Mucosa of rectum (tissue), 2 donors: ENCODE measurements around the gene ARID5B.

ENCODE experiments used
- H3K27ac ChIP-seq, 2 donors: one replicate each; pipeline ENCODE4 v1.7.0; 2013; ENCODE audit warnings: inconsistent platforms in 2 of 2, low read depth in 2 of 2, low read length in 2 of 2
- H3K27me3 ChIP-seq, 2 donors: one replicate each; pipeline ENCODE4 v1.7.0; 2013; ENCODE audit warnings: low read length in 2 of 2; ENCODE audit not compliant: control insufficient read depth in 2 of 2, insufficient read depth in 2 of 2
- H3K36me3 ChIP-seq, 2 donors: one replicate each; pipeline ENCODE4 v1.7.0; 2013; ENCODE audit warnings: low read length in 2 of 2; ENCODE audit not compliant: control insufficient read depth in 2 of 2, insufficient read depth in 2 of 2
- H3K4me1 ChIP-seq, 2 donors: one replicate each; pipeline ENCODE4 v1.7.0; 2013; ENCODE audit warnings: low read length in 2 of 2, mild to moderate bottlenecking in 1 of 2; ENCODE audit not compliant: control insufficient read depth in 2 of 2, insufficient read depth in 2 of 2
- H3K4me3 ChIP-seq, 2 donors: one replicate each; pipeline ENCODE4 v1.7.0; 2013; ENCODE audit warnings: low read length in 2 of 2
- H3K9ac ChIP-seq, 2 donors: one replicate each; pipeline ENCODE4 v1.7.0; 2013; ENCODE audit warnings: low read length in 2 of 2, low read depth in 1 of 2, mild to moderate bottlenecking in 1 of 2
- H3K9me3 ChIP-seq, 2 donors: one replicate each; pipeline ENCODE4 v1.7.0; 2013; ENCODE audit warnings: low read length in 2 of 2; ENCODE audit not compliant: control insufficient read depth in 2 of 2
- donor health status: healthy.
- donor health status: Normal muscosa, but diverticular disease.

ARID5B gene

DNA sequence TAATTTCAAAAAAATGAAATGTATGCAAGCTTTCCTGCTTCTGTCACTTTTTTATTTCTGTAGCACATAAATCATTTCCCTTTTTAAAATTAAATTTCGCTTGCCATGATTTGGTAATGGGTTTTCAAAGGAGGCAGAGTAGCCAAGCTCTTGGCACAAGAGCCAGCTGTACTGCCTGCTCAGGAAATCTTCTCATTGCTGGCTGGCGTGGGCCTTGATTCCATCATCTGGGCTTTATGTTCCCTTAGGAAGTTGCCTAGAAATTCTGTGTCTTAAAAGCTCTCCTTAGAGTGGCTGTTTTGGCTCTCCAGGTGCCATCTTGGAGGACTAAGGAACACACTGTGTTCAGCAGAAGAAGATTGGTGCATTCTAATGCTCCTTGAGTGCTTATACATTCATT is 107.4 kb downstream of the ARID5B start:
- no peak overlapping the region for H3K9ac ChIP-seq
- no peaks in the 10 kb centered on the region for H3K27me3 ChIP-seq
- H3K9me3 ChIP-seq, result no peaks in the 10 kb centered on the region
- H3K4me1 ChIP-seq, result peaks cover 0 to 4% of the 10 kb centered on the region in 2 donors
- peaks cover 2 to 4% of the 10 kb centered on the region in 2 donors for H3K36me3 ChIP-seq
- no peak overlapping the region for H3K27ac ChIP-seq
- no peak overlapping the region for H3K4me3 ChIP-seq

DNA sequence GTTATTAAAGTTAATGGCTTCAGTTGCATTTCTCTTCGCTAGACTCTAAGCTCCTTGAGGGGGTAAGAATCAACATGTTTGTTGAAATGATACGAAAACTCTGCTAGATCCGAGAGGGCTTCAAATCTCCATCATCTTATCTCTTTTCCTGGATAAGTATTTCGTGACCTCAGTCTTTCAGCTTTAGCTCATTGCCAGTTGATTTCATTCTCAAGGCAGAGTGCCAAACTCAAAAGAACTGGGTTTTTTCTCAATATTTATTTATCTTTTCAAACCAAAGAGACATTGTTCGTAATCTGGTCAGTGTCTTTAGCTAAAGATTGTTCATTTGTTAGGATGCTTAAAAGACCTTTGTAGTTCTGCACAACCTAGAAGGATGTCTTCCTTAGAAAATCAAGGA is 108.9 kb downstream of the ARID5B start:
- peaks cover 0 to 4% of the 10 kb centered on the region in 2 donors for H3K4me1 ChIP-seq
- no peak overlapping the region for H3K9ac ChIP-seq
- H3K9me3 ChIP-seq, result no peaks in the 10 kb centered on the region
- H3K27me3 ChIP-seq, result no peaks in the 10 kb centered on the region
- no peak overlapping the region for H3K4me3 ChIP-seq
- H3K27ac ChIP-seq, result no peak overlapping the region
- H3K36me3 ChIP-seq, result peaks cover 2 to 4% of the 10 kb centered on the region in 2 donors

DNA sequence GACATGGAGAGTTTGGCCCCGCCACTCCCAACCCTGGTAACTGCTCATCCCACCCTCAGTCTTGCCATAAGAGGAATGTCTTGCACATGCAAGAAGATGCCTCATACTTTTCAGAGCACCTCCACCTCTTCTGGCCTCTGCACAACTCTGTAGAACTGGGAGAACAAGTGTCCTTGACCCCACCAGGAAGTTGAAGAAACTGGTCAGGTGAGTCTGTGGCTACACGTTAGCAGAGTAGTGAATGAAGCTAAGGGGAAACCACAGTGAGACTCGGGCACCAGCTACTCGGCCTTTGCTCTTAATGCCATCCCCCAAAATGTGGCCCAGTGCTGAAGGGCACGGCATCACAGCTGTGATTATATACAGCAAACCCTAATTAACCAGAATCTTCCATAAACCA is 110.1 kb downstream of the ARID5B start:
- no peak overlapping the region for H3K27ac ChIP-seq
- H3K9me3 ChIP-seq, result no peaks in the 10 kb centered on the region
- H3K27me3 ChIP-seq, result no peaks in the 10 kb centered on the region
- peaks cover 2 to 7% of the 10 kb centered on the region in 2 donors for H3K36me3 ChIP-seq
- H3K9ac ChIP-seq, result no peak overlapping the region
- H3K4me1 ChIP-seq, result peaks cover 1 to 8% of the 10 kb centered on the region in 2 donors
- no peak overlapping the region for H3K4me3 ChIP-seq

DNA sequence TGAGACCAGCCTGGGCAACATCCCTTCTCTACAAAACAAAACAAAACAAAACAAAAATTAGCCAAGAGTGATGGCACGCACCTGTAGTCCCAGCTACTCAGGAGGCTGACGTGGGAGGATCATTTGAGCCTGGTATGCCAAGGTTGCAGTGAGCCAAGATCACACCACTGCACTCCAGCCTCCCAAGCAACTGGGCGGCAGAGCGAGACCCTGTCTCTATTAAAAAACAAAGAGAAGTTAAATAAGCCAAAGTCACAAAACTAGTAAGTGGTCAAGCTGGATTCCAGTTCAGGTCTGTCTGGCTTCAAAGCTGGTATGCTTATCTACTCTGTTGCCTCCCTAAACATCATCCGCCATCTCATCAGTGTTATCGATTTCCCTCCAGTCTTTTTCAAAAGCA is 110.8 kb downstream of the ARID5B start:
- H3K4me1 ChIP-seq, result peaks cover 8 to 12% of the 10 kb centered on the region in 2 donors
- peaks cover 2 to 7% of the 10 kb centered on the region in 2 donors for H3K36me3 ChIP-seq
- no peak overlapping the region for H3K9ac ChIP-seq
- no peaks in the 10 kb centered on the region for H3K27me3 ChIP-seq
- H3K27ac ChIP-seq, result no peak overlapping the region
- no peak overlapping the region for H3K4me3 ChIP-seq
- H3K9me3 ChIP-seq, result no peaks in the 10 kb centered on the region

DNA sequence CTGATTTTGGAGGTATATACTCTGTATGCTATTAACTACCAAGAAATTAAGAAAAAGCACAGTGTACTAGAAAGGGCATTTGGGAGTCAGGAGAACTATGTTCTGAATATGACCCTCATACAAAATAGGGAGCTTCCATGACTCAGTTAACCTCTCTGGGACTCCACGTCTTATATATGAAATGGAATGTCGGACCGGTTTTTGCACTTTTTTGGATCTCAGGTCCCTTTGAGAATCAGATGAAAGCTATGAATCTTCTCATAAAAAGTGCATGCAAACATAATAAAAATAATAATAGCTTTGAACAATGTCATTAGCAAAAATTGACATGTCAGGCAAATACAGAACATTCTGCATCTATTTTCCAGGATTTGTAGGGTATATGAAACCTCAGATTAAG is 113.0 kb downstream of the ARID5B start:
- Histone ChIP-seq H3K27ac (no peak overlapping the region), H3K27me3 (no peaks in the 10 kb centered on the region), H3K9me3 (no peaks in the 10 kb centered on the region), H3K9ac (no peak overlapping the region), H3K4me1 (peaks cover 8 to 15% of the 10 kb centered on the region in 2 donors), H3K4me3 (no peak overlapping the region), H3K36me3 (peaks cover 2 to 7% of the 10 kb centered on the region in 2 donors)

DNA sequence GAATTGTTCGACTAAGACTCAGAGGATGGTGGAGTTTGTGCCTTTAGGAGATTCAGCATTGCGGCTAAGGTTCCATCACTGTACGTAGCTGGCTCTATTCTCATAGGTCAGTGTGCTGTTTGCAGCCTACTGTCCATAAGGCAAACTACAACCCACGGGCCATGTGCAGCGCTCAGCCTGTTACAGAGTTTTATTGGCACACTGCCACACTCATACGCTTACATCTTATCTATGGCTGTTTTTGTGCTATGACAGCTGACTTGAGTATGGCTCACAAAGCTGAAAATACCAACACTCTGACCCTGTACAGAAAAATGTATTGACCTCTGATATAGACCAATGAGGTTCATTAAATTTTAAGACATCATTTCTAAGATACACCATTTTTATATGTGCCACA is 114.5 kb downstream of the ARID5B start:
- H3K27me3 ChIP-seq, result no peaks in the 10 kb centered on the region
- H3K36me3 ChIP-seq, result peaks cover 2 to 7% of the 10 kb centered on the region in 2 donors
- no peak overlapping the region for H3K9ac ChIP-seq
- no peak overlapping the region for H3K4me3 ChIP-seq
- H3K9me3 ChIP-seq, result no peaks in the 10 kb centered on the region
- H3K4me1 ChIP-seq, result peaks cover 8 to 17% of the 10 kb centered on the region in 2 donors
- no peak overlapping the region for H3K27ac ChIP-seq

DNA sequence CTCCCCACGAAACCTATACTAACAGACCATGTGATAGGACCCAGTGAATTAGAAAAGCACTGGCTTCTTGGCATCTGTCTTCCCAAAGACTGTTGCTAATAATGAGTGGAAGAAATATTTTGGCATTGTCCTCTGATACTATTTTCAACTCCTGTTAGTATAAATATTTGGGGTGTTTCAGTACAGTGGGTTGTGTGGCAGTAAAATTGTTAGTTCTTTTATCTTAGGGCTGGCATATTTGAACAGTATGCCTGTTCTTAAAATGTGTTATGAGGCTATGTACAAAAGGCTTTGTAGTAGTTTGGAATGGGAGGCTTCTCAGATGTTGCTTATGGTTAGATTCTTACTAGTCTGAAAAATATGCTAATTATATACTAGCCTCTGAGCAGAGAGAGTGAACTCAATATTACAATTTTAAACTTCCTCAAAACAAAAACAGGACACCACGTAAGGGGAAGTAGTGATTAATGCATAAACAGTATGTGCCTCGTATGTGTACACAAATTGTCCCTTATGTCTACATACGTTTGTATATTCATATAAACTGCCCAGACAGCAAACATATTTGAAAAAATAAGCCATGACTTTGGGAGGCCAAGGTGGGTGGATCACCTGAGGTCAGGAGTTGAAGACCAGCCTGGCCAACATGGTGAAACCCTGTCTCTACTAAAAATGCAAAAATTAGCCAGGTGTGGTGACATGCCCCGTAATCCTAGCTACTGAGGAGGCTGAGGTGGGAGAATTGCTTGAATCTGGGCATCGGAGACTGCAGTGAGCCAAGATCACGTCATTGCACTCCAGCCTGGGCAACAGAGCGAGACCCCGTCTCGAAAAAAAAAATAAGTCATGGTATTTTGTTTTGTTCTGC is 115.4 kb downstream of the ARID5B start:
- peak overlapping the region in 1 of 2 donors; percentile 16 for H3K4me3 ChIP-seq
- no peaks in the 10 kb centered on the region for H3K9me3 ChIP-seq
- peak overlapping the region; percentile 29 to 35 for H3K27ac ChIP-seq
- H3K9ac ChIP-seq, result peak overlapping the region in 1 of 2 donors; percentile 36
- H3K27me3 ChIP-seq, result no peaks in the 10 kb centered on the region
- H3K36me3 ChIP-seq, result peaks cover 2 to 7% of the 10 kb centered on the region in 2 donors
- H3K4me1 ChIP-seq, result peaks cover 8 to 17% of the 10 kb centered on the region in 2 donors

DNA sequence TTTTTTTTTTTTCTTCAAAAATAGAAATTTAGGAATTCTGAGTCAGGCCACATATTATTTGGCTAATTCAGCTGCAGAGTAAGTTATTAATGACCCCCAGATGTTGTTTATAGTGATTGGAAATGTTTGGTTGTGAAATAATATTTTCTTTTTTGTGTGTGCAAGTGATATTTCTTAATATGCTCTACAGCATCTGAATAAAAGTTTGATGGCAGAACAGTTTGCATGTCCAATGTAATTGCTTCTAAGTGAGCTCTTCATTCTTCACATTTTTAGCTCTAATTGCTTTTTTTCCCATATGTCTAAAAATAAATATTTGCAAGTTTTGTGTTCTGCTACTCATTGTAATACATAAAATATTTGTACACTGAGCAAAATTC is 116.0 kb downstream of the ARID5B start:
- H3K27ac ChIP-seq, result peak overlapping the region; percentile 14 to 35
- H3K4me3 ChIP-seq, result no peak overlapping the region
- H3K9ac ChIP-seq, result no peak overlapping the region
- peaks cover under 1 to 2% of the 10 kb centered on the region in 2 donors for H3K36me3 ChIP-seq
- no peaks in the 10 kb centered on the region for H3K9me3 ChIP-seq
- H3K4me1 ChIP-seq, result peaks cover 8 to 17% of the 10 kb centered on the region in 2 donors
- no peaks in the 10 kb centered on the region for H3K27me3 ChIP-seq

DNA sequence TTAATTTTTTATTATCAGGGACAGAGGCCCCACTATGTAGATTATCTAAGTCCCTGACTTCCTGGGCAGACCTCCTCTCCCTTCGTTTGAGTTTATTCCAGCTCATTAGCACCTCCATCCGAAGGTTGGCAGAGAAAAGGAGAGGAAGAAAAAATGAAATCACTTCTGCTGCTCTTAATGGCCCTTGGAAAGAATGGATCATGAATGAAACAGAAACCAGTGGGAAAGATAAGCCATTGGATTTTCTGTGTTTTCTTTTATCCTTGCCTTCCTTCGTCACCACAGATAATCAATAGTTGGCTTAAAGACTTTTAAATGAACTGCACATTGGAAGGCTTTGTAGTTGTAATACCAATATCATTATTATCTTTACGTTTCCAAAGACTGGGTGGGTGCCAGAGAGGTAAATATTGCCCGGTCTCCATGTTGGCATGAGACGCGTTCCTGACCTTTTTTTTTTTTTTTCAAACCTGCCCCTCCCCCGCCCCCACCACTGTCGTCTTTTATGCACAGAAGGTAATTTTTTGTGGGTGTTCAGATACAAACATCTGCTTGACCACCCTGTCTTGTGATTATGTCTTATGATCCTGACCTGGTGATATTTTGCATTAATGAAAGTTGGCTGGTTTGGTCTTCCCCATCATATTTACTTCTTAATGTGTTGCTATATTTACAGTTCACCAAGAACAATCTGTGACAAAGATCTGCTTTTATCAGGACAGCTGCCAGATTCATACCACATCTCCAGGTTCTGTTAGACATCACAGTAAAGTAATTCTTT is 116.8 kb downstream of the ARID5B start:
- Histone ChIP-seq H3K4me1 (peaks cover 8 to 17% of the 10 kb centered on the region in 2 donors), H3K4me3 (no peak overlapping the region), H3K27me3 (no peaks in the 10 kb centered on the region), H3K9me3 (no peaks in the 10 kb centered on the region), H3K36me3 (peaks cover 0 to 2% of the 10 kb centered on the region in 2 donors), H3K27ac (peak overlapping the region in 1 of 2 donors; percentile 78), H3K9ac (no peak overlapping the region)
